ENCODE data around the gene SAMD4B. TPM values are rescaled to one million over a fixed set of nuclear protein-coding genes. Genes with fewer than 3 reads are reported as not detected.

Gene SAMD4B
- total and polyA plus RNA-seq, 9 of the 15 experiments (the other 6 are each of a cell fraction or from before 2014, with no cell fraction given), result 3.4 to 90.5 (median 38.0) TPM

GRCh38 chr19:39389631-39390414 lies 47.6 kb downstream of the SAMD4B start (continued):
- TF ChIP-seq ZNF586 (CRISPR knock-in tag; conservative IDR thresholded peaks at IDR 0.05) (no peak), ZNF408 (CRISPR knock-in tag; IDR thresholded peaks at IDR 0.05; ENCODE audit: low read depth) (no peak), HINFP (tag; conservative IDR thresholded peaks at IDR 0.05; ENCODE audit: low read depth) (no peak), BCLAF1 (IDR thresholded peaks at IDR 0.05; ENCODE audit: borderline replicate concordance in 1 of 2, control insufficient read depth in 1 of 2, low read depth in 2 of 2, low read length in 1 of 2) (no peak), ILF3 (IDR thresholded peaks at IDR 0.05; ENCODE audit: borderline replicate concordance) (no peak), ZMIZ1 (IDR thresholded peaks at IDR 0.05; ENCODE audit: low read depth in 2 of 2, low read length in 2 of 2) (no peak), FIP1L1 (IDR thresholded peaks at IDR 0.05; ENCODE audit: low read depth, low read length, poor library complexity, severe bottlenecking) (no peak)

Measured in K562 (cell line).